Loucy (cell line): ENCODE measurements around the gene ZNF524.
A peak's percentile ranks its signal among the peaks of the same experiment; 100 is the strongest.

Source experiments
- H2AFZ ChIP-seq: fragments of 200-600 bp; sonication (generic); 2 replicates; pipeline ENCODE4 v1.6.0; 2016; ENCODE audit warnings: antibody characterized with exemption, mild to moderate bottlenecking, low read length, moderate library complexity
- H3F3A ChIP-seq: fragments of 200-600 bp; 2 replicates; pipeline ENCODE4 v1.6.0; 2016; ENCODE audit warnings: antibody characterized with exemption, low read depth, mild to moderate bottlenecking
- H3K27me3 ChIP-seq: fragments of 200-600 bp; sonication (generic); 2 replicates; pipeline ENCODE4 v1.6.1; 2014; ENCODE audit warnings: low read length, mild to moderate bottlenecking; ENCODE audit not compliant: insufficient read depth, poor library complexity, severe bottlenecking
- H3K36me3 ChIP-seq: fragments of 200-600 bp; sonication (generic); 2 replicates; pipeline ENCODE4 v1.6.1; 2016; ENCODE audit warnings: low read length; ENCODE audit not compliant: insufficient read depth
- H3K4me1 ChIP-seq: fragments of 200-600 bp; sonication (generic); 2 replicates; pipeline ENCODE4 v1.5.1; 2014; ENCODE audit warnings: low read length, mild to moderate bottlenecking; ENCODE audit not compliant: insufficient read depth, poor library complexity, severe bottlenecking
- H3K4me2 ChIP-seq: fragments of 200-600 bp; sonication (generic); 2 replicates; pipeline ENCODE4 v1.6.0; 2014; ENCODE audit warnings: antibody characterized with exemption, low read length, low read depth, mild to moderate bottlenecking; ENCODE audit not compliant: poor library complexity, severe bottlenecking
- H3K4me3 ChIP-seq: fragments of 200-600 bp; sonication (generic); 2 replicates; pipeline ENCODE4 v1.5.1; 2014; ENCODE audit warnings: low read length, mild to moderate bottlenecking, mixed read lengths; ENCODE audit not compliant: poor library complexity, severe bottlenecking
- H3K79me2 ChIP-seq: fragments of 200-600 bp; sonication (generic); 2 replicates; pipeline ENCODE4 v1.6.1; 2014; ENCODE audit warnings: low read length; ENCODE audit not compliant: insufficient read depth
- H3K9ac ChIP-seq: fragments of 200-600 bp; sonication (generic); 2 replicates; pipeline ENCODE4 v1.6.0; 2014; ENCODE audit warnings: mild to moderate bottlenecking, low read depth, low read length, moderate library complexity; ENCODE audit not compliant: poor library complexity, severe bottlenecking
- H3K9me2 ChIP-seq: fragments of 200-600 bp; sonication (generic); replicated peaks from 2 replicates; pipeline ENCODE4 v1.6.1; 2016; ENCODE audit warnings: low read depth, low read length, mixed read lengths
- H3K9me3 ChIP-seq: fragments of 200-600 bp; sonication (generic); 2 replicates; pipeline ENCODE4 v1.6.1; 2014; ENCODE audit warnings: mild to moderate bottlenecking, antibody characterized with exemption, low read length, low read depth; ENCODE audit not compliant: insufficient read depth
- H4K20me1 ChIP-seq: fragments of 200-600 bp; sonication (generic); 2 replicates; pipeline ENCODE4 v1.6.0; 2014; ENCODE audit warnings: antibody characterized with exemption, low read length, mild to moderate bottlenecking; ENCODE audit not compliant: insufficient read depth, poor library complexity, severe bottlenecking
- EZH2phosphoT487 ChIP-seq: fragments of 200-600 bp; IDR thresholded peaks from 2 replicates; pipeline ENCODE4 v1.6.1; 2018; ENCODE audit warnings: antibody characterized with exemption, mild to moderate bottlenecking, moderate library complexity, borderline replicate concordance
- TF ChIP-seq, protein P1 (sequence below): fragments of 200-600 bp; sonication (generic); conservative IDR thresholded peaks from 2 replicates; pipeline ENCODE4 v1.5.1; 2014; ENCODE audit warnings: mild to moderate bottlenecking, antibody characterized with exemption, low read length

ZNF524 gene

GRCh38 chr19:55644842-55645511 lies 44.9 kb downstream of the ZNF524 start:
- peak overlapping the region; percentile 85 for H3K9ac ChIP-seq
- H3K4me2 ChIP-seq = peak overlapping the region; percentile 100
- peaks cover 35% of the 10 kb centered on the region for H3K4me1 ChIP-seq
- no peaks in the 10 kb centered on the region for H3K9me3 ChIP-seq
- no peak for TF ChIP-seq EZH2phosphoT487
- peaks cover 4% of the 10 kb centered on the region for H4K20me1 ChIP-seq
- H3K27me3 ChIP-seq = no peaks in the 10 kb centered on the region
- no peaks in the 10 kb centered on the region for H3K9me2 ChIP-seq
- H2AFZ ChIP-seq = no peak overlapping the region
- H3K79me2 ChIP-seq = peaks cover 72% of the 10 kb centered on the region
- H3K4me3 ChIP-seq = peak overlapping the region; percentile 96
- H3K36me3 ChIP-seq = no peaks in the 10 kb centered on the region; the same call in 1 of the 2 replicates
- no peaks in the 10 kb centered on the region for H3F3A ChIP-seq

- TF ChIP-seq, protein P1, sequence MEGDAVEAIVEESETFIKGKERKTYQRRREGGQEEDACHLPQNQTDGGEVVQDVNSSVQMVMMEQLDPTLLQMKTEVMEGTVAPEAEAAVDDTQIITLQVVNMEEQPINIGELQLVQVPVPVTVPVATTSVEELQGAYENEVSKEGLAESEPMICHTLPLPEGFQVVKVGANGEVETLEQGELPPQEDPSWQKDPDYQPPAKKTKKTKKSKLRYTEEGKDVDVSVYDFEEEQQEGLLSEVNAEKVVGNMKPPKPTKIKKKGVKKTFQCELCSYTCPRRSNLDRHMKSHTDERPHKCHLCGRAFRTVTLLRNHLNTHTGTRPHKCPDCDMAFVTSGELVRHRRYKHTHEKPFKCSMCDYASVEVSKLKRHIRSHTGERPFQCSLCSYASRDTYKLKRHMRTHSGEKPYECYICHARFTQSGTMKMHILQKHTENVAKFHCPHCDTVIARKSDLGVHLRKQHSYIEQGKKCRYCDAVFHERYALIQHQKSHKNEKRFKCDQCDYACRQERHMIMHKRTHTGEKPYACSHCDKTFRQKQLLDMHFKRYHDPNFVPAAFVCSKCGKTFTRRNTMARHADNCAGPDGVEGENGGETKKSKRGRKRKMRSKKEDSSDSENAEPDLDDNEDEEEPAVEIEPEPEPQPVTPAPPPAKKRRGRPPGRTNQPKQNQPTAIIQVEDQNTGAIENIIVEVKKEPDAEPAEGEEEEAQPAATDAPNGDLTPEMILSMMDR = no peak
- no peak for TF ChIP-seq EZH2phosphoT487
- no peaks in the 10 kb centered on the region for H3K9me3 ChIP-seq
- H3K79me2 ChIP-seq = peaks cover 67% of the 10 kb centered on the region
- no peaks in the 10 kb centered on the region for H3K9me2 ChIP-seq
- no peaks in the 10 kb centered on the region for H3F3A ChIP-seq
- H3K27me3 ChIP-seq = no peaks in the 10 kb centered on the region
- no peaks in the 10 kb centered on the region; the same call in 1 of the 2 replicates for H3K36me3 ChIP-seq
- peak overlapping the region; percentile 100 for H3K4me2 ChIP-seq
- peaks cover 32% of the 10 kb centered on the region for H3K4me1 ChIP-seq
- peaks cover 4% of the 10 kb centered on the region for H4K20me1 ChIP-seq
- no peak overlapping the region for H3K9ac ChIP-seq
- H2AFZ ChIP-seq = no peak overlapping the region
- no peak overlapping the region for H3K4me3 ChIP-seq
These were observed 45.4 kb downstream of the ZNF524 start for GRCh38 chr19:55645512-55645881.

- no peaks in the 10 kb centered on the region for H3F3A ChIP-seq
- H3K79me2 ChIP-seq = peaks cover 56% of the 10 kb centered on the region
- peak overlapping the region; percentile 75 for H3K4me3 ChIP-seq
- no peaks in the 10 kb centered on the region for H3K9me2 ChIP-seq
- no peak for TF ChIP-seq EZH2phosphoT487
- TF ChIP-seq, protein P1 = no peak
- peak overlapping the region; percentile 87 for H3K9ac ChIP-seq
- peaks cover 4% of the 10 kb centered on the region for H4K20me1 ChIP-seq
- no peaks in the 10 kb centered on the region for H3K27me3 ChIP-seq
- peaks cover 21% of the 10 kb centered on the region for H3K4me1 ChIP-seq
- H3K9me3 ChIP-seq = no peaks in the 10 kb centered on the region
- peak overlapping the region; percentile 99 for H3K4me2 ChIP-seq
- H2AFZ ChIP-seq = peak overlapping the region; percentile 76; the same call in 1 of the 2 replicates
- no peaks in the 10 kb centered on the region; the same call in 1 of the 2 replicates for H3K36me3 ChIP-seq
These were observed 47.0 kb downstream of the ZNF524 start for GRCh38 chr19:55646889-55647731.
